HG03439 (cell line): ENCODE measurements around the gene SLC34A3.

Source experiments
- ATAC-seq: cut with Tn5 transposase; IDR thresholded peaks from one replicate; pipeline ENCODE4 v1.9.1; 2021; ENCODE audit warnings: mild to moderate bottlenecking, moderate library complexity; ENCODE audit not compliant: unreplicated experiment

SLC34A3 gene

DNA sequence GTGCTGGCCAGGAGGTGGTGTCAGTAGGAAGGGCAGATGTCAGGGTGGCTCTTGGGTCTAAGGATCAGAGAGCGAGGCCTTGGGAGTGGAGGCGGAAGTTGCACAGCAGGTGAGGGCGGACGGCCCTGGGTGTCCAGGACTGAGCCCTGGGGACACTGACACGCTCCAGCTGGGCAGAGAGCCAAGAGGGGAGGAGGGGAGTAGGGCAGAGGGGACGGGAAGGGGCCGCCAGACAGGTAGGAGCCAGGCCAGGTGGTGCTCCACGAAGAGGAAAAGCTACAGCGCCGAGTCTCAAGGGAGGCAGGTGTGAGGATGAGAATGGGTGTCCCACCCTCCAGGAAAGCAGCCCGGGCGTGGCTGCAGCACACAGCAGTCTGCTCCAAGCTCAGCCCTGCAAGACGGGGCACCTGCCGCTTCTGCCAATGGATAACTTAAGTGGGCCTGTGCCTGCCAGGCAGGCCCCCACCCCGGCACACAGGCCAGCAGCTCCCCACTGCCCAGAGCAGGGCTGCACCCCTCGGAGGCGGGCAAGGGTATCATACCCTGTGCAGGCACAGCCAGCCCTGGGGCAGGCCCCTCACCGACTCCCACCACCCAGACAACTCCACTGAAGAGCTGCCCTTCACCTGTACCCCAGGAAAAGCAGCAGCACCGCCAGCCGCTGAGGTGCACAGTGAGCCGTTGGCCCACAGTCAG is 35.0 kb upstream of the SLC34A3 start:
- no peak for ATAC-seq

DNA sequence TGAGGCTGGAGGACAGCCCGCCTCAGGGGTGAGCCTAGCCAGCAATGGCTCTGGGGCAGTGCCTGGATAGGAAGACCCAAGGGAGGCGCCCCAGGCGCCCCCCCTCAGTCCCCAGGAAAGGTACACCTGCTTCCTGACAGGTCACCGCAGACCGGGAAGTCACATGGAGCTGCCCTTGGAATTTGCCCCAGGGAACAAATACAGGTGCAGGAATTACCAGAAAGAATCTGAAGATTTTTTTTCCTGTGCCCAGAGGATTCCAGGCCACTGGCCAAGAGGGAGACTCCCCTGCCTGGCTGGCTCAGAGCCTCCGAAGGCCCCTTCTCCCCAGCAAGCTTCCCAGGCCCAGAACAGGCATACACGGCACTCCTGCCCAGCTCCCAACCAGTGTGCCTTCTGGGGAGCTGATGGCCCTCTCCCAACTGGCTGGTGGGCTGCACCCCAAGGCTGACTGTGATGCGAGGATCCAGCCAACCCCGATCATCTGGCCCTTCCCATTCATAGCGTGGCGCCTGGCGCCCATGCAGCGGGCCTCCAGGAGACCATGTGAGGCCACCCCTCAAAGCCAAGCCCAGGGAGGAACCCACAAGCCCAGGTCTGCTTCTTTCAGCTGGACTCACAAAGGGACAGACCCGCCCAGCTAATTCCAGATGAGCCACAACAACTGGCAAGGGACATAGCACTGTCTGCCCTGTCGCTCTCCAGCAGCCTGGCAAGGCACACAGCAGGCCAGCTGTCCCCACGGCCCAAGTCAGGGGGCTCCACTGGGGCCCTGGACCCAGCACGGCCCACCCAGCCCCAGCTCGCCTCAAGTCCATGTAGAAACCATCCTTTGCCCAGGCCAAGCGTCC is 32.4 kb upstream of the SLC34A3 start:
- ATAC-seq: no peak

DNA sequence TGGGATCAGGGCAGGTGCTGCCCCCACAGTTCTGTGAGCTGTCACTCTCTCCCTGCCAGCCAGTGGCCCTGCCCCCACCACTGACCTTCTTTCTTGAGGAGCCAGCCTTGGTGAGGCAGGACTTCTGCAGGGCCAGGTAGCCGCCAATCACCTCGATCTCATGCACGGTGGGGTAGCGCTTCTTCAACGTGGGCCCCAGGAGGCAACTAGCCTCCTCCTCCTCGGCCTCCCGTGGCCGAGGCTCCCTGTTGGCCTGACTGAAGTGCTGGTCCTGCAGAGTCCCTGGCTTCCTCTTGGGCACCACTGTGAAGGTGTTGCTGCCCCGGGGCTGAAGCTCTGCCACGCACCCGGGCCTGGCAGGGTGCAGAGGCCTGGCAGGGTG is 31.8 kb upstream of the SLC34A3 start:
- ATAC-seq: no peak

GRCh38 chr9:137199411-137200121 is 31.1 kb upstream of the SLC34A3 start:
- no peak for ATAC-seq

DNA sequence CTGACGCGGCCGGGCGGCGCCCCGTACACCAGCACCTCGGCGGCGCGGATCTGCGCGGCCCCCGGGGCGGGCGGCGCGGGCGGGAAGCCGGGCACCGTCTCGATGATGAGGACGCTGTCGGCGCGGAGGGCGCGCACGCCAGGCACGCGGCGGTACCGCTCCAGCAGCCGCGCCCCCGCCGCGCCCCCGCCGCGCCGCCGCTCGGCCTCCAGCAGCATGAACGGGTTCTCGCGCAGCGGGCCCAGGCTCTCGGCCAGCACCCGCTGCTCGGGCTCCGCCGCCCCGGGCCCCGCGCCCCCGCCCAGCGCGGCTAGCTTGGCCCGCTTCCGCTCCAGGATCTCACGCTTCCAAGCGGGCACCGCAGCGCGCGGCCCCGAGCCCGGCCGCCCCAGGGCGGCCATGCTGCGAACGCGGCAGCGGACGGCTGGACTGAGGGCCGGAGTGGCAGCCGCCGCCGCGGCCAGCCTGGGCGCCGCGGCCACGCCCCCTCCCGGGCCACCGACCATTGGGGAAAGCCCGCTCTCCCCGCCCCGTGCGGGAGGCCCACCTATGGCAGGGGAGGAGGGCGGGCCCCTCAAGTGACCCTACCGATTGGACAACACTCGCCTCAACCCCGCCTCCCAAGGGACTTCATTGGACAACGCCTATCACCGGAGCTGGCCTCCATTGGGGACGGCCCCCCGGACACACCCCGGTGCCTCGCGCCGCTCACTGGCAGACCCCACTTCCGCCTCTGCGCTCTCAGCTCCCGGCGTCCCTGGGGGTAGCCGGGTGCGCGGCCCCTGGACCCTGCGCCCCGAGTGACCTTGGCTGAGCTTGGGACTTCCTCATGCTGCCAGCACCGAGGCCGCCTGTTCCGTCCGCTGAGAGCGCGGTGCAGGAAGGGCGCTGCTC is 30.1 kb upstream of the SLC34A3 start, which contains the start of gene TPRN:
TPRN (minus strand) TSS at position 431 of the 894 bp plus-strand sequence; CDS start at position 401, 30 bp downstream.
- peak; percentile 85 for ATAC-seq

DNA sequence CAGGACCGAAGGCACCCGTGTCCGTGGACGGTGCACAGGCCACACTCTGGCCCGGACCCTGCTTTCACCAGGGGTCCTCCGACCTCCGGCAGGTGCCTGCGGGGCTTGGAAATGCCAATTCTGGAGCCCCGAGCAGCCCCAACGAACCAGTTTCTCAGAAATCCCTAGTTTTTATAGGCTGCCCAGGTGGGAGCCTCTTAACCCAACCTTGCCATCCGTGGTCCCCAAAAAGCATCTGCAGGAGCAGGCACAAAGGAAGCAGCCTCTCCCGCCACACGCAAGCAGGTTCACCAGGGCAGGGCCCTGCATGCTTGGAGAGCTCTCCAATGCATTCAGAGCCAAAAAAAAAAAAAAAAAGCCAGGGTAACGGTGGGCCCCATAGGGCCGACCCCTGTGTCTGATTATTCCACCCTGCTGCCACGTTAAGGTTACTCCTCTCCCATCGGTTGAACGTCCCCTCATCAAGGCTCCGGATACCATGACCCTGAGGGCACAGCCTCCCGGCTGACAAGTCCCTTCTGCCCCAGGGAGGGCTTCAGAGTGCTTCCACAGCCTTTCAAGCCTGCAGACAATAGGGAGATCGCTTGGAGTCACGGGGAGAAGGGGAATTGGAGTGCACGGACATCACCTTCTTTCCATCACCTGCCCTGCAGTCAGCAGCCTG is 29.4 kb upstream of the SLC34A3 start:
- no peak for ATAC-seq

GRCh38 chr9:137202966-137203365 is 27.7 kb upstream of the SLC34A3 start:
- no peak for ATAC-seq

DNA sequence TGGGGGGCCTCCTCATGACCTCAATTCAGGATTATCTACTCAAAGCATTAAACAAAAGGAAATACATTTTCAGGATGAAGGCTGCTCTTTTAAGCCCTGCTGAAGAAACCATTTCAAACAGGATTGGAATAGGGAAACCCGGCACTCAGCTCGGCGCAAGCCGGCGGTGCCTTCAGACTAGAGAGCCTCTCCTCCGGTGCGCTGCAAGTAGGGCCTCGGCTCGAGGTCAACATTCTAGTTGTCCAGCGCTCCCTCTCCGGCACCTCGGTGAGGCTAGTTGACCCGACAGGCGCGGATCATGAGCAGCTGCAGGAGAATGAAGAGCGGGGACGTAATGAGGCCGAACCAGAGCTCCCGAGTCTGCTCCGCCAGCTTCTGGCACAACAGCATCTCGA is 26.0 kb upstream of the SLC34A3 start:
- ATAC-seq: no peak

GRCh38 chr9:137205126-137206069 is 25.3 kb upstream of the SLC34A3 start, which contains the start of the genes NDOR1 and TMEM203:
TSS of gene NDOR1 (plus strand) at chr9:137205700. CDS start at chr9:137205778, 78 bp downstream.
TSS of gene TMEM203 (minus strand) at chr9:137205648. CDS start at chr9:137205414, 234 bp downstream.
- ATAC-seq: peak; percentile 43

DNA sequence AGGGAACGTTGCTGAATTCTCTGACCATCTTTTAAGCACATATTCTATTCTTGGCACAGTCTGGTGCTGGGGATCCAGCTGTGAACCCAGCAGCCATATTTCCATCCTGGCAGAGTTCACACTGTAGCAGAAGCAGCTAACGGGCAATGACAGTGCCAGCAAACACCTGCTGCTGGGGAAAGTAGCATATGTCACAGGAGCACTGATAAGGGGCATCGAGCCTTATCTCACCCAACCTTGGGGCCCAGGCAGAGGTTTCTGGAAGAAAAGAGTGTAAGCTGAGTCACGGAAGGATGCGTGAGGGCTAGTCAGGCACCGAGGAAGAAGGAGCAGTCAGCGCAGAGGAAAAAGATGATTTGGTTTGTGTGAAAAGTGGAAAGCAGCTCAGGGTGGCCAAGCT is 24.1 kb upstream of the SLC34A3 start:
- no peak for ATAC-seq

GRCh38 chr9:137211532-137211931 is 19.2 kb upstream of the SLC34A3 start:
- ATAC-seq: no peak

DNA sequence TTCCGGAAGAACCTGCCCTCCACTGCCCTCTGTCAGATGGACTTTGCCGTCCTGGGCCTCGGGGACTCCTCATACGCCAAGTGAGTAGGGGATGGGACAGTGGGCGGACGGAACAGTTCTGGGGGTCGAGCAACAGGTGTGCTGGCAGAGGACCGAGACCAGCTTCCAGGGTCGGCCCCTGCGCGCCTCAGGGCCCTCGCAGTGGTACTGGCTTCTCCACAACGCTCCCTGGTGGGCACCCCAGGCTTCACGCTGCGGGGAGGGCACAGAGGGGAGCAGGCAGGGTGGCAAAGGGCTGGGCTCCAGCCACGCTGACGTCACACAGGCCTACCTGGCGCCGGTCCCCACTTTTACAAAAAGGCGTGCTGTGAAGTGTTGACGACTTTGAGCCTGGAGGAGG is 18.2 kb upstream of the SLC34A3 start:
- ATAC-seq: no peak

DNA sequence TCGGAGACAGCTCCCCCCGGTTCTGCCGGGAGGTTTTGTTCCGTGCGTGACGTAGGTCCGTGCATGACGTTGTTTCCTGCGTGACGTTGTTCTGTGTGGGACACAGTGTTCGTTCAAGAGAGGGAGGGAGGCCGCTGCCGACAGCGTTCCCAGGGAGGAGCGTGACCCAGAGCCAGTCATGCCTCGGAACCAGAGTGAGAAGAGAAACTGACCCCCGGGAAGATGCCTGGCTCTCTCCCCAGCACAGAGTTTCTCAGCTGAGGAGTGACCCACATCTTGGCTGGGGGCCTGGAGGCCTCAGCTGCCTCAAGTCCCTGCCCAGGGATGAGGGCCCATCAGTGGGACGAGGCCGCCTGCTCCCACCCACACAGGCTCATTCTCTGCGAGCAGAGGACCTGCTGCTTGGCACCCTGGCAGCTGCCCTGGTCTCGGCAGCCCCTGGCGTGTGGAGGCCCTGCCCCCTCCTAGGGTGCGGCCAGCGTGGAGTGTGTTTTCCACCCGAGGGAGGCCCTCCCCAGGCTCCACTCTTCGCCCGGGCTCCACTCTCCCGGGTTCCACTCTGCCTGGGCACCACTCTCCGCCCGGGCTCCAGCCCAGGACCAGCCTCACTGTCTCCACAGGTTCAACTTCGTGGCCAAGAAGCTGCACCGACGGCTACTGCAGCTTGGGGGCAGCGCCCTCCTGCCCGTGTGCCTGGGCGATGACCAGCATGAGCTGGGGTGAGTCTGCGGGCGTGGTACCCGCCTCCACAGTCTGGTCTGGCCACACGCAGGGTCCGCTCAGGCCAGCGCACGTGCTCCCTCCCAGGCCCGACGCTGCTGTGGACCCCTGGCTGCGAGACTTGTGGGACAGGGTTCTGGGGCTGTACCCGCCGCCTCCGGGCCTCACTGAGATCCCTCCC is 17.3 kb upstream of the SLC34A3 start:
- ATAC-seq: no peak

DNA sequence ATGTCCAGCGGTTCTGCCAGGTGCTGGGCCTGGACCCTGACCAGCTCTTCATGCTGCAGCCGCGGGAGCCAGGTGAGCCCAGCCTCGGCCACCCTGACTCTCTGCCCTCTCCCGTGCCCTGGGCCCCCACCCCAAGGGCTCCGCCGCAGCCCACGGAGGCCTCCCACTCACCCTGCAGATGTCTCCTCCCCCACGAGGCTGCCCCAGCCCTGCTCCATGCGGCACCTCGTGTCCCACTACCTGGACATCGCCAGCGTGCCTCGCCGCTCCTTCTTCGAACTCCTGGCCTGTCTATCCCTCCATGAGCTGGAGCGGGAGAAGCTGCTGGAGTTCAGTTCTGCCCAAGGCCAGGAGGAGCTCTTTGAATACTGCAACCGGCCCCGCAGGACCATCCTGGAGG is 16.1 kb upstream of the SLC34A3 start:
- ATAC-seq: no peak

- ATAC-seq: no peak
These were observed 15.3 kb upstream of the SLC34A3 start for GRCh38 chr9:137215196-137215986.

DNA sequence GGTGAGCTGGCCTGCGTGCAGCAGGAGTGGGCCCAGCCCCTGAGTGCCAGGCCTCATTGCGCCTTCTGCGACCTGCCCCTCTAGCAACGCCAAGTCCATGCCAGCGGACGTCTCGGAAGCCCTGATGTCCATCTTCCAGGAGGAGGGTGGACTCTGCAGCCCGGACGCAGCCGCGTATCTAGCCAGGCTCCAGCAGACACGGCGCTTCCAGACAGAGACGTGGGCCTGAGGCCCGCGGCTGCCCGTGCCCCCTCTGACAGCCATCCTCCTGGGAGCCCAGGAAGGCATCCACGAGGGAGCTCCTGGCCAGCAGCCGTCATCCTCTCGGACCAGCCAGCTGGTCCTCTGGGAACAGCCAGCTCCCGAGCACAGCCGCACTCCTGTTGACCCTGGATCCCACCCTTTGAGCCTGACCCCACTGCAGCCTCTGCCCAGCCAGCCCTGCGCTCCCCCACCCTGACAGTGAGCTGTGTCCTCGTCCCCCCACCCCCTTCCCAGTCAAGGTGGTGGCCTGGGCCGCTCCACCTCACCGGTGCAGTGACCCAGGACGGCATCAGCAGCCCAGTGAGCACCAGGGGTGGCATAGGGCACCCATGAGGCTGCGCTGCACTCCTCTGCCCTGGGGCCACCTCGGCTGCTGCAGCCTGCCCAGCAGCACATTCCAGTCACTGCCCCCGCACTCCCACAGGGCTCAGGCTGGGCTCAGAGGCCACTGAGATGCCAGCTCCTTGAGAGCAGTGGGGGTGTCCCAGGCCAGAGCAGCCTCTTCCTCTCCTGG is 14.3 kb upstream of the SLC34A3 start:
- ATAC-seq: no peak
